Osteocyte (in vitro differentiated cells): ENCODE results near the gene SYT7. TPM values are rescaled to one million over a fixed set of nuclear protein-coding genes. Genes with fewer than 3 reads are reported as not detected.

Experiments used
- DNase-seq: peaks from one replicate; pipeline ENCODE4 v3.0.0; 2021; ENCODE audit warnings: mixed read lengths; ENCODE audit not compliant: unreplicated experiment; ENCODE audit errors: extremely low spot score
- H3K27ac Mint-ChIP-seq: one replicate; pipeline ENCODE4 v1.8.0; 2021; ENCODE audit warnings: mild to moderate bottlenecking, mixed read lengths; ENCODE audit not compliant: unreplicated experiment
- H3K27me3 Mint-ChIP-seq: one replicate; pipeline ENCODE4 v1.8.0; 2021; ENCODE audit warnings: mixed read lengths; ENCODE audit not compliant: unreplicated experiment
- H3K36me3 Mint-ChIP-seq: one replicate; pipeline ENCODE4 v1.8.0; 2021; ENCODE audit warnings: mixed read lengths; ENCODE audit not compliant: unreplicated experiment
- H3K4me1 Mint-ChIP-seq: one replicate; pipeline ENCODE4 v1.8.0; 2021; ENCODE audit warnings: mixed read lengths; ENCODE audit not compliant: unreplicated experiment
- H3K4me3 Mint-ChIP-seq: one replicate; pipeline ENCODE4 v1.8.0; 2021; ENCODE audit warnings: mild to moderate bottlenecking, moderate library complexity, mixed read lengths; ENCODE audit not compliant: unreplicated experiment
- H3K9me3 Mint-ChIP-seq: one replicate; pipeline ENCODE4 v1.8.0; 2021; ENCODE audit warnings: mixed read lengths; ENCODE audit not compliant: unreplicated experiment
- CTCF ChIP-seq: fragments of 200-600 bp; sonication (generic); IDR thresholded peaks from 2 replicates; pipeline ENCODE4 v1.5.0; 2021; ENCODE audit warnings: antibody characterized with exemption, mild to moderate bottlenecking, moderate library complexity
- total RNA-seq: library from RNA; stranded (reverse); gene quantifications from 2 replicates; pipeline ENCODE4 v1.2.1, GENCODE V29; 2021

SYT7 gene
- total RNA-seq, 1 donor from 2014 or later, result 0.11 TPM

DNA sequence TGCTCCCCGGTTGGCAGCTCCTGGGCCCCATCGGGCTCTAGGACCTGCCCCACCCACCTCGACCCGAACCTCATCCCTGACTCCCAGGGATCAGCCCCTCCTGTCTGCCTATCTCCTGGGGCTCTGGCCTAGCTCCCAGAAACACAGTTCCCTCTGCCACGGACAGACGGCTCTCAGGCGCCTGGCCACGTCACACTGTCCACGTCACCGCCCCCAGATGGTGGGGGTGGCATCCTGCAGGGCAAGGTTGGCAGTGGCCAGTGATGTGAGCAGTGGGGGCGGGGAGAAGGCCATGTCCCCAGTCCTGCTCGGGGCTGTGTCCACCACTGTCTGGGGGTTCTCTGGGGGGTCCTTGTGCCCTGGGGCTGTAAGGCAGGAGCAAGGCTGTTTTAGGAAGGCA, 29.2 kb downstream of the SYT7 start:
- H3K4me3 Mint-ChIP-seq, result no peak overlapping the region
- H3K9me3 Mint-ChIP-seq, result no peaks in the 10 kb centered on the region
- H3K36me3 Mint-ChIP-seq, result no peaks in the 10 kb centered on the region
- H3K27ac Mint-ChIP-seq, result no peak overlapping the region
- H3K4me1 Mint-ChIP-seq, result no peaks in the 10 kb centered on the region
- TF ChIP-seq CTCF, result no peak
- DNase-seq, result no peak
- peaks cover 42% of the 10 kb centered on the region for H3K27me3 Mint-ChIP-seq

DNA sequence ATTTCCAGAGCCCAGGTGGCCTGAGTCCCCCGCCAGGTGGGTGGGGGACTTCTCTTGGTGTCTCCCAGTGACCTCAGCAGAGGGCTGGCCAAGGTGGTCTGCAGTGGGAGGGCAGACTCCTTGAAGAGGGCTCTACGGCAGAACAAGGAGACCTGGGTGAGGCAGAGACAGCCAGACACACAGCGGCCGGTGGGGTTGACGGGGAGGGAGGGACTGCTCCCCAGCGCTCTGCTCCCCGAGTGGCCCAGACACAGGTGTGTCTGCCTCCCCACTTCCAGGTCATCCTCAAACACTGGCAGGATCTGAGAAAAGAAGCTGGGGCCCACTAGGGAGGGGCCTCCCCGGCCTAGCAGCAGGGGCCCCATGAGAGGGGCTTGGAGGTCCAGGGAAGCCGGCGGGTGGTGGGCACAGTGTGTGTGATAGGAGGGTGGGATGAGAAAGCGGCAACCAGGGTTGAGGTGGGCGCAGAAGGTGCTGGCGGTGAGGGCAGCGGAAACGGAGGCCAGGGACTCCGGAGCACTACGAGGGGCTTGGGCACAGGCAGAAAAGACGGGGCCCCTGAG, 30.1 kb downstream of the SYT7 start:
- TF ChIP-seq CTCF, result no peak
- Mint-ChIP-seq H3K27me3 (peaks cover 34% of the 10 kb centered on the region), H3K4me3 (no peak overlapping the region), H3K36me3 (no peaks in the 10 kb centered on the region), H3K9me3 (no peaks in the 10 kb centered on the region), H3K27ac (no peak overlapping the region), H3K4me1 (no peaks in the 10 kb centered on the region)
- no peak for DNase-seq

DNA sequence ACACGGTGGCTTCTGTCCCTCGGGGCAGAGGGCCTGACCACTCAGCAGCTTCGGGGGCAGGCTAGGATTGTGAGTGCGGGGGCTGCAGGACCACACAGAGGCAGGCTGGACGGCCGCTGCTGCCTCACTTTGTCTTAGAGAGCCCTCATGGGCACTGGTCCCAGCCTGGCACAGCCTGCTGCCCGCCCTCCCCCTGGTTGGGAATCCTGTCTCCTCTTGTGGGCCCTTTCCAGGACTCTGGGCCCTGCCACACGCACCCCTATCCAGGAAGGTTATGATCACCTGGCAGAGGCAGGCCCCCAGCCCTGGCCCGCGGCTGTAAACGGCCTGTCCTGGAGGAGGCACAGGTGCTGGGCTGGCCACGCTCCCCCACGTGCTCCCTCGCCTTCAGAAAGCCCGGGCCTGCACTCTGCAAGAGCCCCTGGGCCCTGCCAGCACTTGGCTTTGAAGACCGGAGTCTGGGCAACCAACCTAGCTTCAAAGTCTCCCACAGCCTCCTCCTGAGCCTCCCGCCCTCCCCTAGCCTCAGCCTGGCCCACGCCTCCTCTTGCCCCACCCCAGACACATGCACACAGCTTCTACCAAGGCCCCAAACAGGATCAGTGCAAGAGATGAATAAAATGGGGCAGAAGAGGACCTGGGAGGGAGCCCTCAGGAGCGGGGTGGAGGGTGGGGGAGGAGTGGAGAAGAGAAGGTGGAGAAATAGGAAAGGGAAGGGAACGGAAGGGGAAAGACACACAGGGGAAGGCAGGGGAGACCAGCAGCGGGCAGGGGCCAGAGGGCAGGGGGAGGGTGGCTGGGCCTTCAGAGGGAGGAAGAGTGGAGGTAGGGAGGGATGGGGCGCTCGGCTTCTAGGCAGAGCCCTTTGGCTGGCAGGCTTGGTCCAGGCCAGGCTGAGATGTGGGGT, 31.0 kb downstream of the SYT7 start:
- no peak for DNase-seq
- H3K4me1 Mint-ChIP-seq, result no peaks in the 10 kb centered on the region
- H3K27me3 Mint-ChIP-seq, result peaks cover 29% of the 10 kb centered on the region
- H3K9me3 Mint-ChIP-seq, result no peaks in the 10 kb centered on the region
- H3K27ac Mint-ChIP-seq, result no peak overlapping the region
- no peaks in the 10 kb centered on the region for H3K36me3 Mint-ChIP-seq
- no peak for TF ChIP-seq CTCF
- no peak overlapping the region for H3K4me3 Mint-ChIP-seq

- no peak overlapping the region for H3K4me3 Mint-ChIP-seq
- no peak overlapping the region for H3K27ac Mint-ChIP-seq
- peaks cover 22% of the 10 kb centered on the region for H3K27me3 Mint-ChIP-seq
- H3K9me3 Mint-ChIP-seq, result no peaks in the 10 kb centered on the region
- no peak for TF ChIP-seq CTCF
- H3K36me3 Mint-ChIP-seq, result no peaks in the 10 kb centered on the region
- DNase-seq, result no peak
- no peaks in the 10 kb centered on the region for H3K4me1 Mint-ChIP-seq
Observed at GRCh38 chr11:61549177-61549576, 31.7 kb downstream of the SYT7 start.

GRCh38 chr11:61547246-61547645, 33.6 kb downstream of the SYT7 start:
- Mint-ChIP-seq H3K4me3 (no peak overlapping the region), H3K27ac (no peak overlapping the region), H3K4me1 (no peaks in the 10 kb centered on the region), H3K9me3 (no peaks in the 10 kb centered on the region), H3K36me3 (no peaks in the 10 kb centered on the region), H3K27me3 (peaks cover 5% of the 10 kb centered on the region)
- DNase-seq, result no peak
- TF ChIP-seq CTCF, result no peak
